Effector memory CD4-positive, alpha-beta T cell (primary cell): Measurements from ENCODE around the gene OR10G2.
"Not testable (repeated sequence)": the region's sequence is repeated elsewhere in the genome, so short reads cannot be mapped to it uniquely, and the experiment has no call there.

Source experiments
- DNase-seq, 3 donors: peaks; one replicate each; pipeline ENCODE4 v3.0.0-alpha.2; 2020
- H3K27ac ChIP-seq: 2 replicates; pipeline ENCODE4 v1.7.0; 2013; ENCODE audit warnings: mild to moderate bottlenecking, low read length, moderate library complexity; ENCODE audit not compliant: insufficient read depth, poor library complexity, severe bottlenecking
- H3K27me3 ChIP-seq: replicated peaks from 2 replicates; pipeline ENCODE4 v1.7.0; 2013; ENCODE audit warnings: mild to moderate bottlenecking, low read length; ENCODE audit not compliant: insufficient read depth, control insufficient read depth, poor library complexity, severe bottlenecking
- H3K36me3 ChIP-seq: 2 replicates; pipeline ENCODE4 v1.7.0; 2013; ENCODE audit warnings: mild to moderate bottlenecking, low read length, moderate library complexity; ENCODE audit not compliant: control insufficient read depth, insufficient read depth
- H3K4me1 ChIP-seq: 2 replicates; pipeline ENCODE4 v1.7.0; 2013; ENCODE audit warnings: low read length, mild to moderate bottlenecking; ENCODE audit not compliant: control insufficient read depth, insufficient read depth, poor library complexity, severe bottlenecking
- H3K4me3 ChIP-seq: 2 replicates; pipeline ENCODE4 v1.7.0; 2013; ENCODE audit warnings: low read length, low read depth, mild to moderate bottlenecking; ENCODE audit not compliant: insufficient read depth, poor library complexity, severe bottlenecking
- H3K9me3 ChIP-seq: 2 replicates; pipeline ENCODE4 v1.7.0; 2013; ENCODE audit warnings: mild to moderate bottlenecking, low read length, moderate library complexity; ENCODE audit not compliant: control insufficient read depth

The OR10G2 gene

DNA sequence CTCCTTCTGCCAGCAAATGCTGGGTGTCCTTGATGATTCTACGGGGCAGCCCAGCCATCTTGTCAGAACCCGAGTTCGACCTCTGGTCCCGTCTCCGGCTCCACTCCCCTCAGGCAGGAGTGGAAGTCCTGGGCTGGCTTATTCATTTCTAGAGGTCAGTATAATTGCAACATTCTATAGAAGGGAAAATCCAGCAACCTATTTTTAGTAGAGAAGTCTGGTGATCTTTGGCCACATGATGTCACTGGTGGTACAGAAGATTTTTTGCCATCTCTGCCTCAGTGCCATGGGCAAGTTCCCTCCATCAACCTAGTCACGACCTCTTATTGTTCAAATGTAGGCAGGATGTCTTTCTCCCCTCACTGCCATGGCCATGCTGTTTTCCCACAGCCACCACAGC lies 22.4 kb downstream of the OR10G2 start:
- Histone ChIP-seq H3K9me3 (no peaks in the 10 kb centered on the region), H3K27me3 (no peaks in the 10 kb centered on the region), H3K36me3 (no peaks in the 10 kb centered on the region), H3K4me1 (no peaks in the 10 kb centered on the region), H3K27ac (no peak overlapping the region), H3K4me3 (no peak overlapping the region)
- DNase-seq, result no peak

GRCh38 chr14:21602181-21602580 lies 32.6 kb downstream of the OR10G2 start:
- H3K27me3 ChIP-seq, DNase-seq, H3K27ac ChIP-seq, H3K4me3 ChIP-seq, H3K36me3 ChIP-seq, H3K4me1 ChIP-seq, H3K9me3 ChIP-seq: not testable (repeated sequence)

DNA sequence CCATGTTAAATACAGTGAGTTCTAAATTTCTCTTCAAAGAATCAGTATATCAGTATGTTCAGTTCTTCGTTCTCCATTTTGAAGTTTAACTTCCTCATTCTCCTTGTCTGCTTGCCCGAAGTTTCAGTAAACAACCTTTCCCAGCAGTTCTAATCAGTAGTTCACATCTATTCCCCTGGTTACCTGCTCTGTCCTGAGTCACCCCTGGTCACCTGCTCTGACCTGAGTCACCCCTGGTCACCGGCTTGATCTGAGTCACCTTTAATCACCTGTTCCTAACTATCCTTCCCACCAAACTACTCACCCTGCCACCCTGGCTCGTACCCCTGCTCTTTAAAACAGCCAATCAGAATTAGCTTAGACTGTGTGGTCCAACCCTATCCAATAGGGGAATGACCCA lies 45.4 kb downstream of the OR10G2 start:
- Histone ChIP-seq H3K27ac (no peak overlapping the region), H3K4me3 (no peak overlapping the region), H3K9me3 (peaks cover 3% of the 10 kb centered on the region), H3K36me3 (no peaks in the 10 kb centered on the region), H3K27me3 (no peaks in the 10 kb centered on the region), H3K4me1 (no peaks in the 10 kb centered on the region)
- no peak for DNase-seq
